ENCODE data around the gene SMPD3.

SMPD3 gene

DNA sequence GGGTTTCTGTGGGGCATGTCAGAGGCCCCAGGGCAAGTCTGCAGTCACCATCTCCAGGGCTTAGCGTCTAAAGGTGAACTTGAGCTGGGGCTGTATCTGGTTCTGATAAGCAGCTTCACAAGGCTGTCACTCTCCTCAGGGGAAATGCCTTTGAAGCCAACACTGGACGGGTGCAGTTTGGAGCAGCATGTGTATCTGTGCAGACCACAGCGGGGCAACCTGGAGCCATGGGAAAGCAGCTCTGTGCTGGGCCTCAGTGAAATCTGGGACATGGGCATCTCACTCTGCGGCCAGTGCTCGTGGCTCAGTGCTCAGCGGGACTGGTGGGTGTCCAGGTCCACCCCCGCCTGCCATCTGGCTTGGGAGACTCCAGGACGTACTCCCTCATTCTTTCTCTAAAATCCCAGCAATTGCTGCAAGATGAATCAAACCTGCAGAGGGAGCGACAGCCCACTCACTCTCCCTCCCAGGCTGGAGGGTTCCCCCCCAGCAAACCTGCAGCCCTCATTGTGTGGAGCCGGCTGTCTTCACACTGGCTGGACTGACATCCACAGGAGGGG lies 74.0 kb downstream of the SMPD3 start:
- H3K4me1 ChIP-seq (ENCODE audit: control insufficient read depth, insufficient read depth, low read length, unreplicated experiment): no peaks in the 10 kb centered on the region
- H3K27me3 ChIP-seq (ENCODE audit: insufficient read depth, low read length): no peaks in the 10 kb centered on the region
- H3K4me3 ChIP-seq (ENCODE audit: low read depth, low read length): no peak overlapping the region
- H3K79me2 ChIP-seq (ENCODE audit: control insufficient read depth, insufficient read depth, low read length, unreplicated experiment): no peaks in the 10 kb centered on the region
- no peak overlapping the region for H3K27ac ChIP-seq (ENCODE audit: low read depth, low read length)
- no peak overlapping the region for H2AFZ ChIP-seq (ENCODE audit: low read length, unreplicated experiment)
- no peaks in the 10 kb centered on the region for H3K36me3 ChIP-seq (ENCODE audit: insufficient read depth, low read length)

DNA sequence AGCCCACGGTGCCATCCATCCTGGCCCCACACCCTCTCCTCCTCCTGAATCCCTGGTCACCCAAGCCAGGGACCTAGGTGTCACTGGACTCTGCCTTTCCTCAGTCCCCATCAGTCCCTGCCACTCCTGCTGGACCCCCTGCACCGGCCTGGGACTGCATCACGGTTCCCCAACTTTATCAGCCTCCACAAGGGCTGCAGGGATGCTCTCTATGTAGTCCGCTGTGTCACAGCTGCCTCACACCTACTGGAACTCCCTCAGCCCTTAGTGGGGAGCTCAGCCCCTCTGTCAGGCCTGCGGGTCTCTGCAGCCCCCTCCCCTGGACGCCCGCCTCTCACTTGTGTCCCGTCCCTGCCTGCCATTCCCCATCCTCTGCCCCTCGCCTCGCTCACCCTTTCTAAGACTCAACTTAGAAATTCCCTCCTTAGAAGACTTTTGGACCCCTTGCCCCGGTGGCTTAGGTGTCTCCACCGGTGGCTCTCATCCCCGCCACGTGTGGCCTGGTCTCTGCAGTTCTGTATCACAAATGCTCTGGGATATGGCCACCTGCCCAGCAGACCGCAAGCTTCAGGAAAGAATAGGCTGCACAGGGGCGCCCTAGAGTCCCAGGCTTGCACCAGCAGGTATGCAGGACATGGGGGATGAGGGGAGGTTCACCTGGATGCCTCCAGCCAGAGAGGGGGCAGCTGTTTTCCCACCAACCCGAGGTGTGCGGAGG lies 74.6 kb downstream of the SMPD3 start:
- no peaks in the 10 kb centered on the region for H3K79me2 ChIP-seq (ENCODE audit: control insufficient read depth, insufficient read depth, low read length, unreplicated experiment)
- no peak overlapping the region for H3K4me3 ChIP-seq (ENCODE audit: low read depth, low read length)
- no peaks in the 10 kb centered on the region for H3K4me1 ChIP-seq (ENCODE audit: control insufficient read depth, insufficient read depth, low read length, unreplicated experiment)
- no peak overlapping the region for H2AFZ ChIP-seq (ENCODE audit: low read length, unreplicated experiment)
- no peaks in the 10 kb centered on the region for H3K36me3 ChIP-seq (ENCODE audit: insufficient read depth, low read length)
- H3K27ac ChIP-seq (ENCODE audit: low read depth, low read length): no peak overlapping the region
- no peaks in the 10 kb centered on the region for H3K27me3 ChIP-seq (ENCODE audit: insufficient read depth, low read length)

DNA sequence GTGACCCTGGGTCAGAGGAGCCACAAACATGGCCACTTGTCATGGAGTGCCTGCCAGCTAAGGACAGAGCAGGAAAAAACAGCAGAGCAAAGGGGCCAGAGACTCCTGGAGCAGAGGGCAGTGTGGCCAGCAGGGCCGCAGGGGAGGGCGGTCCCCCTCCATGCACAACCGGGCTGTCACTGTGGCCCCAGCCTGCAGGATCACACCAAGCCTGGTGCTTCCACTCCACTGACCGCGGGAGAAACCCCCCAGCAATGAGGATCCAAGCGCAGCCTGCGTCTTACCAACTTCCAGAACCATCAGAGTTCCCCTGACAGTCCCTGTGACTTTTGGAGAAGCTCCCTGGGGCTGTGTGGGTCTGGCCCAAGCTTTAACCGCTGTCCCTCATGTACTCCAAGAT lies 75.5 kb downstream of the SMPD3 start:
- no peak overlapping the region for H3K4me3 ChIP-seq (ENCODE audit: low read depth, low read length)
- no peaks in the 10 kb centered on the region for H3K27me3 ChIP-seq (ENCODE audit: insufficient read depth, low read length)
- no peak overlapping the region for H2AFZ ChIP-seq (ENCODE audit: low read length, unreplicated experiment)
- H3K79me2 ChIP-seq (ENCODE audit: control insufficient read depth, insufficient read depth, low read length, unreplicated experiment): no peaks in the 10 kb centered on the region
- no peaks in the 10 kb centered on the region for H3K36me3 ChIP-seq (ENCODE audit: insufficient read depth, low read length)
- no peak overlapping the region for H3K27ac ChIP-seq (ENCODE audit: low read depth, low read length)
- H3K4me1 ChIP-seq (ENCODE audit: control insufficient read depth, insufficient read depth, low read length, unreplicated experiment): no peaks in the 10 kb centered on the region

DNA sequence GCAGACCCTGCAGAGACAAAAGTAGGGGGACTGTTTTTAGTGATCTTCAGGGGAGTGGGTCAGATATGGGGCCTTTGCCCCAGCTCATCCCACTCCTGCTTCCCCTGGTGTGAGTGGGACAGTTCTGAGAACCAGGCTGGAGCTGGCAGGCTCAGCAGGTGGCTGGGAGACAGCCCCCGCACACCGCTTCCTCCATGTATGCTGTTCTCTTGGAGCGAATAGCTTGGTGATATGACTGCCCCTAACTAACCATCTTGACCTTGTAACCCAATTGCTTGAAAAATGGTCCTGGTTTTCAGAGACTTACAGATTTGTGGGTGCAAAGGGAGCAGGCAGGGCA lies 76.0 kb downstream of the SMPD3 start:
- Histone ChIP-seq H3K4me3 (ENCODE audit: low read depth, low read length) (no peak overlapping the region), H3K27me3 (ENCODE audit: insufficient read depth, low read length) (no peaks in the 10 kb centered on the region), H3K4me1 (ENCODE audit: control insufficient read depth, insufficient read depth, low read length, unreplicated experiment) (no peaks in the 10 kb centered on the region), H3K27ac (ENCODE audit: low read depth, low read length) (no peak overlapping the region), H2AFZ (ENCODE audit: low read length, unreplicated experiment) (no peak overlapping the region), H3K79me2 (ENCODE audit: control insufficient read depth, insufficient read depth, low read length, unreplicated experiment) (no peaks in the 10 kb centered on the region), H3K36me3 (ENCODE audit: insufficient read depth, low read length) (no peaks in the 10 kb centered on the region)

GRCh38 chr16:68371706-68372380 lies 76.5 kb downstream of the SMPD3 start:
- no peaks in the 10 kb centered on the region for H3K36me3 ChIP-seq (ENCODE audit: insufficient read depth, low read length)
- H3K27me3 ChIP-seq (ENCODE audit: insufficient read depth, low read length): no peaks in the 10 kb centered on the region
- H3K4me1 ChIP-seq (ENCODE audit: control insufficient read depth, insufficient read depth, low read length, unreplicated experiment): no peaks in the 10 kb centered on the region
- H2AFZ ChIP-seq (ENCODE audit: low read length, unreplicated experiment): no peak overlapping the region
- H3K4me3 ChIP-seq (ENCODE audit: low read depth, low read length): no peak overlapping the region
- no peak overlapping the region for H3K27ac ChIP-seq (ENCODE audit: low read depth, low read length)
- H3K79me2 ChIP-seq (ENCODE audit: control insufficient read depth, insufficient read depth, low read length, unreplicated experiment): no peaks in the 10 kb centered on the region

- H3K36me3 ChIP-seq (ENCODE audit: insufficient read depth, low read length): no peaks in the 10 kb centered on the region
- H2AFZ ChIP-seq (ENCODE audit: low read length, unreplicated experiment): no peak overlapping the region
- no peak overlapping the region for H3K4me3 ChIP-seq (ENCODE audit: low read depth, low read length)
- no peaks in the 10 kb centered on the region for H3K4me1 ChIP-seq (ENCODE audit: control insufficient read depth, insufficient read depth, low read length, unreplicated experiment)
- no peaks in the 10 kb centered on the region for H3K79me2 ChIP-seq (ENCODE audit: control insufficient read depth, insufficient read depth, low read length, unreplicated experiment)
- no peaks in the 10 kb centered on the region for H3K27me3 ChIP-seq (ENCODE audit: insufficient read depth, low read length)
- H3K27ac ChIP-seq (ENCODE audit: low read depth, low read length): no peak overlapping the region
These were observed 77.0 kb downstream of the SMPD3 start for GRCh38 chr16:68371276-68371651.

DNA sequence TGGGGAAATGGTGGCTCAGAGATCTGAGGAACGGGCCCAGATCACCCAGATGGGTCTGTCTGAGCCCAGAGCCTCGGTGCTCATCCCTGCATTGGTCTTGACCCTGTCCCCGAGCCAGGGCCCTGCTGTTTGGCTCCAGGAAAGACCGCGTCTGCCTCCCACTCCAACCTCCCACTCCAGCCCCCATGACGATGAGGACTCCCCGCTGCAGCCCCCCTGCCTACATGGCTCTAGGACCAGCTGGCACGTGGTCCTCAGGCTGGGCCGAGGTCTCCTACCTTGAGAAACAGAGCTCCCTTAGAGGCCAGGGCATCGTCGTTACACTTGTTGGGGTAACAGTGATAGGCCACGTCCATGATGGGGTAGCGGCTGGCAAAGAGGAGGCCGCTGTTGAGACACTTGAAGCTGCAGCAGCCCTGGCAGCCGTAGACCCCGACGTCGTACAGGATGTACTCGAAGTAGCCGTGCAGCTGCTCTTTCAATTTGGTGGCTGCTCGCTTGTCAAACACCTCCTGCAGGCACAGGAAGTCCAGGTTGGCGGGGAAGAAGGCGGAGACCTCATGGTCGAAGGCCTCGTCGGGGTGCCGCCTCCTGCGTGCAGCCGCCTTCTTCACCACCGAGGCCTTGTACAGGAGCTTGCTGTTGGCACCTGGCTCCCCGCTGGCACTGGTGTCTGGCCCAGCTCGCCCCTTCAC lies 77.6 kb downstream of the SMPD3 start:
- Histone ChIP-seq H3K4me1 (ENCODE audit: control insufficient read depth, insufficient read depth, low read length, unreplicated experiment) (no peaks in the 10 kb centered on the region), H3K27ac (ENCODE audit: low read depth, low read length) (no peak overlapping the region), H3K36me3 (ENCODE audit: insufficient read depth, low read length) (no peaks in the 10 kb centered on the region), H2AFZ (ENCODE audit: low read length, unreplicated experiment) (no peak overlapping the region), H3K27me3 (ENCODE audit: insufficient read depth, low read length) (no peaks in the 10 kb centered on the region), H3K4me3 (ENCODE audit: low read depth, low read length) (no peak overlapping the region), H3K79me2 (ENCODE audit: control insufficient read depth, insufficient read depth, low read length, unreplicated experiment) (no peaks in the 10 kb centered on the region)

- H3K4me1 ChIP-seq (ENCODE audit: control insufficient read depth, insufficient read depth, low read length, unreplicated experiment): no peaks in the 10 kb centered on the region
- no peak overlapping the region for H3K4me3 ChIP-seq (ENCODE audit: low read depth, low read length)
- no peak overlapping the region for H2AFZ ChIP-seq (ENCODE audit: low read length, unreplicated experiment)
- no peaks in the 10 kb centered on the region for H3K36me3 ChIP-seq (ENCODE audit: insufficient read depth, low read length)
- no peaks in the 10 kb centered on the region for H3K27me3 ChIP-seq (ENCODE audit: insufficient read depth, low read length)
- H3K27ac ChIP-seq (ENCODE audit: low read depth, low read length): no peak overlapping the region
- H3K79me2 ChIP-seq (ENCODE audit: control insufficient read depth, insufficient read depth, low read length, unreplicated experiment): no peaks in the 10 kb centered on the region
These were observed 78.4 kb downstream of the SMPD3 start for GRCh38 chr16:68369697-68370580.

DNA sequence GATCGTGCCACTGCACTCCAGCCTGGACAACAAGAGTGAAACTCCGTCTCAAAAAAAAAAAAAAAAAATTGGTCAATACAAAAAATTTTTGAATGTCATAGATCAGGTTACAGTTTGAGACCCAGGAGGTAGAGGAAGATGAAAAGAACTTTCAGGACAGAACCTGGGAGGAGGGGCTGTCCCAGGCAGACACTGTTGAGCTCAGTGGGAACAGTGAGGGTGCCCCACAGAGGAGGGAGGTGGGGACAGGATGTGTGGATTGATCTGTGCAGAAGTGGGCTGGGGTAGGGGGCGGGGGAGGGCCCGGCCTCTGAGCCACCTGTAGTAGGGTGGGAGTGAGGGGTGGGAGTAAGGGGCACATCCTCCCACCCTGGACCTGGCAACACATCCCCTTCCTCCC lies 79.1 kb downstream of the SMPD3 start:
- Histone ChIP-seq H2AFZ (ENCODE audit: low read length, unreplicated experiment) (no peak overlapping the region), H3K79me2 (ENCODE audit: control insufficient read depth, insufficient read depth, low read length, unreplicated experiment) (no peaks in the 10 kb centered on the region), H3K4me3 (ENCODE audit: low read depth, low read length) (no peak overlapping the region), H3K36me3 (ENCODE audit: insufficient read depth, low read length) (no peaks in the 10 kb centered on the region), H3K27ac (ENCODE audit: low read depth, low read length) (no peak overlapping the region), H3K27me3 (ENCODE audit: insufficient read depth, low read length) (no peaks in the 10 kb centered on the region), H3K4me1 (ENCODE audit: control insufficient read depth, insufficient read depth, low read length, unreplicated experiment) (no peaks in the 10 kb centered on the region)

DNA sequence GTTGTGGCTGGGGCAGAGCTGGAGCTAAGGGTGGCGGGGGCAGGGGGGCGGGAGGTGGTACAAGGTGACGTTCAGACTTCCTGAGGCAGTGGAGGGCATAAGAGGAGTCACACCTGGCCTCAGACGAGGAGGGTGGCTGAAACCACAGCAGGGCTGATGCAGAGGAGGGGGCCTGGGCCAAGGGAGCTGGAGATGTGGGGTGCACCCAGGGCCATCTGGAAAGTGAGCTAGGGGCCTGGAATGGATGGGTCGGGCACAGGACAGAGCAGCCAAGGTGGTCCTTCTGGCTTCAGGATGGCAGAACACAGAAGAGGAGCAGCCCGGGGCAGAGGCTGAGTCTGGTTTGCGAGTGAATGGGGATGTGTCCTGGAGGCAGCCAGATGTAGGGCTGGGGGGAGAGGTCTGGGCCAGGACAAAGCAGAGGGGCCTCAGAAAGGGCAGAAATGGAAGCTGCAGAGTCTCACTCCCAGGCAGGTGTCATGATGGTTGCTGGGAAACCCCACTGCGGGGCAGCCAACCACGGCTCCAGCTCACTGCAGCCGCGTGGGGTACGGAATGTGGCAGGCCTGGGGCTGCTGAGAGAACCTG lies 79.9 kb downstream of the SMPD3 start:
- no peak overlapping the region for H3K4me3 ChIP-seq (ENCODE audit: low read depth, low read length)
- no peaks in the 10 kb centered on the region for H3K79me2 ChIP-seq (ENCODE audit: control insufficient read depth, insufficient read depth, low read length, unreplicated experiment)
- H3K27ac ChIP-seq (ENCODE audit: low read depth, low read length): no peak overlapping the region
- no peaks in the 10 kb centered on the region for H3K27me3 ChIP-seq (ENCODE audit: insufficient read depth, low read length)
- H3K4me1 ChIP-seq (ENCODE audit: control insufficient read depth, insufficient read depth, low read length, unreplicated experiment): no peaks in the 10 kb centered on the region
- no peak overlapping the region for H2AFZ ChIP-seq (ENCODE audit: low read length, unreplicated experiment)
- no peaks in the 10 kb centered on the region for H3K36me3 ChIP-seq (ENCODE audit: insufficient read depth, low read length)

Data from ACC112 (cell line).